ENCODE measurements around the gene PLCH1.

DNA sequence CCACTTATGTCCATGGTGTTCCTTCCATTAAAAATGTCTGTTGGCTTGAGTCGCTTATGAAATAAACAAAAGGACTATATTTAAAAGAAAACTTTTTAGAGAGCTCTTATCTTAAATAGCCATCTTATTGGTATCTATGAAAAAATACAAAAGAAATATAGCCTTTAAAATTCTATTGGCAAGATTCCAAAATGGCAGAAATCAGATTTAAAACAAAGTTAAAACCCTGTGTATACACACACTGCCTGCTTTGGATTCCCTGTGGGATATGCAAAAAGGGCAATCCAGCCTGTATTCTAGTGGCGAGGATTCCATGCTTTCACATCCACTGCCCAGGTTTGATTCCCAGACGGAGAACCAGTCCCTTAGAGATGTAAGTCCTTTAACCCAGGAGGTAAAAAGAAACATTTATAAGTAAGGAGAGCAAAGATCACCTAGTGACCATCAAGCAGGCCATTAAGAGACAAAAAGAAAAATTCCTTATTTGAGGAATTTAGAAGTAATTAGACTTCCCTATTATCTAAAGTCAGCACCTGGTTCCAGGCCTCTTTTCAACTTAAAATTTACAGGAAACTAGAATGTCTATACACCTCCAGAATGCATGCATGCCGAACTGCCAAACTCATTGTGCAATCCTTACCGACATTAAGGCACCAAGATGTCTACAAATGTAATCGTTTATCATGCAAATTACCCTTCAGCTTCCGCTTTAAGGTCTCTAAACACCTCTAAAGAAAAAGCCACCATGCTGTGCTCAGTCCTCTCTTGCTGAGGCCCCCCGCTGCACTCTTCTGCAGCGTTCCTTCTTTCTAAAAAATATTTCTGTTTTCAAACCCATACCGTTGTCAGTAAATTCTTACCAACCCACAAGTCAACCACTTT is 381.8 kb downstream of the PLCH1 start:
- TF ChIP-seq CTCF (conservative IDR thresholded peaks at IDR 0.05 in 1 of 2, IDR thresholded peaks at IDR 0.05 in 1 of 2; ENCODE audit: low read depth in 1 of 2, low read length in 2 of 2), result no peak
- TF ChIP-seq EZH2 (IDR thresholded peaks at IDR 0.05; ENCODE audit: low read length, missing control alignments), result no peak
